Measurements from ENCODE around the gene IFT25. TPM values are rescaled to one million over a fixed set of nuclear protein-coding genes. Genes with fewer than 3 reads are reported as not detected.

The IFT25 gene
- total and polyA plus RNA-seq, 2 of the 13 experiments (the other 11 are each of a cell fraction or from before 2014, with no cell fraction given), result 19.7 to 48.0 TPM

DNA sequence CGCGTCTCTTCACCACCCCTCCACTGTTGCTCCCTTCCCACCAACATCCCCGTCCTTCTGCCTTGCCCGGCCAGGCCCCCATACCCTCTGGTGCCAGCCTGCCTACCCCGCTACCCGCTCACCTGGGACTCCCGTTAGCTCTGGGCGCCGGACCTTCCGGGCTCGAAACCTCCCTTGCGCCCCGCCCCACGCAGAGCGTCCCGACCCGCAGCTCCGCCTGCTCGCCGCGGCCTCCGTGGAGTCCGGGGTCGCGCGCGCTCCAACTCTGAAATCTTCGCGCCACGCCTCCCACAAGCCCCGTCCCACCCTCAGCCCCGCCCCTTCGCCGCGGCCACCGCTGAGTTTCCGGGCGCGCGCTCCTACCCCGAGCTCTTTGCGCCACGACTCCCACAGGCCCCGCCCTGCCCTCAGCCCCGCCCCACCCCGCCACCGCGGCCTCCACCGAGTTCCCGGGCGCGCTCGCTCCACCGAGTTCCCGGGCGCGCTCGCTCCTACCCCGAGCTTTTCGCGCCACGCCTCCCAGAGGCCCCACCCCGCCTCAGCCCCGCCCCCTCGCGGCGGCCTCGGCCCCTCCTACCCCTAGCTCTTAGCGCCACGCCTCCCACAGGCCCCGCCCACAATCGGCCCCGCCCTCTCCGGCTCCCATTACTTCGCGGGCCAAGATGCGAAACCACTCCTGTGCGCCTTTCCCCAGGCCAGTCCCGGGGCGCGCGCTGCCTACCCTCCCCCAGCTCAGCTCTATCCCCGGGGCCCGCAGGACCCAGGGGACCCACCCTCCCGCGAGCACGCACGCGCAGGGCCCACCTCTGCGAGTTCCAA lies at the start of gene IFT25 (continued):
- no peak for TF ChIP-seq FLYWCH1 (CRISPR knock-in tag; IDR thresholded peaks at IDR 0.05)
- TF ChIP-seq, protein P1, sequence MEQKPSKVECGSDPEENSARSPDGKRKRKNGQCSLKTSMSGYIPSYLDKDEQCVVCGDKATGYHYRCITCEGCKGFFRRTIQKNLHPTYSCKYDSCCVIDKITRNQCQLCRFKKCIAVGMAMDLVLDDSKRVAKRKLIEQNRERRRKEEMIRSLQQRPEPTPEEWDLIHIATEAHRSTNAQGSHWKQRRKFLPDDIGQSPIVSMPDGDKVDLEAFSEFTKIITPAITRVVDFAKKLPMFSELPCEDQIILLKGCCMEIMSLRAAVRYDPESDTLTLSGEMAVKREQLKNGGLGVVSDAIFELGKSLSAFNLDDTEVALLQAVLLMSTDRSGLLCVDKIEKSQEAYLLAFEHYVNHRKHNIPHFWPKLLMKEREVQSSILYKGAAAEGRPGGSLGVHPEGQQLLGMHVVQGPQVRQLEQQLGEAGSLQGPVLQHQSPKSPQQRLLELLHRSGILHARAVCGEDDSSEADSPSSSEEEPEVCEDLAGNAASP (CRISPR knock-in tag; IDR thresholded peaks at IDR 0.05; ENCODE audit: borderline replicate concordance), result no peak
- TF ChIP-seq ZBTB8A (CRISPR knock-in tag; IDR thresholded peaks at IDR 0.05; ENCODE audit: borderline replicate concordance, low read depth), result no peak
- TF ChIP-seq, protein P2, sequence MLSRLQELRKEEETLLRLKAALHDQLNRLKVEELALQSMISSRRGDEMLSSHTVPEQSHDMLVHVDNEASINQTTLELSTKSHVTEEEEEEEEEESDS (CRISPR knock-in tag; IDR thresholded peaks at IDR 0.05; ENCODE audit: borderline replicate concordance), result no peak
- no peak for TF ChIP-seq ZC3H4 (CRISPR knock-in tag; IDR thresholded peaks at IDR 0.05; ENCODE audit: borderline replicate concordance)
- TF ChIP-seq, protein P3, sequence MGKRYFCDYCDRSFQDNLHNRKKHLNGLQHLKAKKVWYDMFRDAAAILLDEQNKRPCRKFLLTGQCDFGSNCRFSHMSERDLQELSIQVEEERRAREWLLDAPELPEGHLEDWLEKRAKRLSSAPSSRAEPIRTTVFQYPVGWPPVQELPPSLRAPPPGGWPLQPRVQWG (CRISPR knock-in tag; IDR thresholded peaks at IDR 0.05; ENCODE audit: borderline replicate concordance, low read depth), result no peak
- TF ChIP-seq THAP11 (CRISPR knock-in tag; IDR thresholded peaks at IDR 0.05), result peak; percentile 47; the same call in 1 of the 2 replicates
- no peak for TF ChIP-seq JUN (CRISPR knock-in tag; IDR thresholded peaks at IDR 0.05)
- TF ChIP-seq, protein P4, sequence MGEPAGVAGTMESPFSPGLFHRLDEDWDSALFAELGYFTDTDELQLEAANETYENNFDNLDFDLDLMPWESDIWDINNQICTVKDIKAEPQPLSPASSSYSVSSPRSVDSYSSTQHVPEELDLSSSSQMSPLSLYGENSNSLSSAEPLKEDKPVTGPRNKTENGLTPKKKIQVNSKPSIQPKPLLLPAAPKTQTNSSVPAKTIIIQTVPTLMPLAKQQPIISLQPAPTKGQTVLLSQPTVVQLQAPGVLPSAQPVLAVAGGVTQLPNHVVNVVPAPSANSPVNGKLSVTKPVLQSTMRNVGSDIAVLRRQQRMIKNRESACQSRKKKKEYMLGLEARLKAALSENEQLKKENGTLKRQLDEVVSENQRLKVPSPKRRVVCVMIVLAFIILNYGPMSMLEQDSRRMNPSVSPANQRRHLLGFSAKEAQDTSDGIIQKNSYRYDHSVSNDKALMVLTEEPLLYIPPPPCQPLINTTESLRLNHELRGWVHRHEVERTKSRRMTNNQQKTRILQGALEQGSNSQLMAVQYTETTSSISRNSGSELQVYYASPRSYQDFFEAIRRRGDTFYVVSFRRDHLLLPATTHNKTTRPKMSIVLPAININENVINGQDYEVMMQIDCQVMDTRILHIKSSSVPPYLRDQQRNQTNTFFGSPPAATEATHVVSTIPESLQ (CRISPR knock-in tag; conservative IDR thresholded peaks at IDR 0.05), result no peak
- peak; percentile 4 for TF ChIP-seq AGO2 (optimal IDR thresholded peaks at IDR 0.05; ENCODE audit: low read depth, low read length)
- no peak for TF ChIP-seq SMAD1 (CRISPR knock-in tag; IDR thresholded peaks at IDR 0.05; ENCODE audit: borderline replicate concordance, low read depth)
- no peak for TF ChIP-seq BCLAF1 (IDR thresholded peaks at IDR 0.05)
- peak; percentile 68; the same call in 1 of the 2 replicates for TF ChIP-seq MYC (CRISPR knock-in tag; IDR thresholded peaks at IDR 0.05; ENCODE audit: borderline replicate concordance)
- TF ChIP-seq MTF1 (CRISPR knock-in tag; IDR thresholded peaks at IDR 0.05), result no peak
- no peak for TF ChIP-seq BORCS8-MEF2B (CRISPR knock-in tag; IDR thresholded peaks at IDR 0.05)
- TF ChIP-seq ZMYM3 (CRISPR knock-in tag; IDR thresholded peaks at IDR 0.05), result no peak
- TF ChIP-seq CCAR2 (optimal IDR thresholded peaks at IDR 0.05; ENCODE audit: low read depth, low read length), result no peak
- peak; percentile 62; the same call in 1 of the 2 replicates for TF ChIP-seq NAIF1 (CRISPR knock-in tag; IDR thresholded peaks at IDR 0.05; ENCODE audit: borderline replicate concordance)
- no peak for TF ChIP-seq SNRNP70 (IDR thresholded peaks at IDR 0.05; ENCODE audit: low read depth, low read length)
- TF ChIP-seq SRSF1 (optimal IDR thresholded peaks at IDR 0.05; ENCODE audit: low read depth, low read length), result no peak
- no peak for TF ChIP-seq RNF2 (conservative IDR thresholded peaks at IDR 0.05; ENCODE audit: low read depth)

Measured in HepG2 (cell line).